D341Med (cell line): ENCODE measurements around the gene KISS1R.

Experiments
- DNase-seq: peaks from one replicate; pipeline ENCODE4 v3.0.0; 2012; ENCODE audit warnings: low spot score

KISS1R gene

GRCh38 chr19:900302-901111 is 16.6 kb upstream of the KISS1R start:
- DNase-seq: peak; percentile 72

DNA sequence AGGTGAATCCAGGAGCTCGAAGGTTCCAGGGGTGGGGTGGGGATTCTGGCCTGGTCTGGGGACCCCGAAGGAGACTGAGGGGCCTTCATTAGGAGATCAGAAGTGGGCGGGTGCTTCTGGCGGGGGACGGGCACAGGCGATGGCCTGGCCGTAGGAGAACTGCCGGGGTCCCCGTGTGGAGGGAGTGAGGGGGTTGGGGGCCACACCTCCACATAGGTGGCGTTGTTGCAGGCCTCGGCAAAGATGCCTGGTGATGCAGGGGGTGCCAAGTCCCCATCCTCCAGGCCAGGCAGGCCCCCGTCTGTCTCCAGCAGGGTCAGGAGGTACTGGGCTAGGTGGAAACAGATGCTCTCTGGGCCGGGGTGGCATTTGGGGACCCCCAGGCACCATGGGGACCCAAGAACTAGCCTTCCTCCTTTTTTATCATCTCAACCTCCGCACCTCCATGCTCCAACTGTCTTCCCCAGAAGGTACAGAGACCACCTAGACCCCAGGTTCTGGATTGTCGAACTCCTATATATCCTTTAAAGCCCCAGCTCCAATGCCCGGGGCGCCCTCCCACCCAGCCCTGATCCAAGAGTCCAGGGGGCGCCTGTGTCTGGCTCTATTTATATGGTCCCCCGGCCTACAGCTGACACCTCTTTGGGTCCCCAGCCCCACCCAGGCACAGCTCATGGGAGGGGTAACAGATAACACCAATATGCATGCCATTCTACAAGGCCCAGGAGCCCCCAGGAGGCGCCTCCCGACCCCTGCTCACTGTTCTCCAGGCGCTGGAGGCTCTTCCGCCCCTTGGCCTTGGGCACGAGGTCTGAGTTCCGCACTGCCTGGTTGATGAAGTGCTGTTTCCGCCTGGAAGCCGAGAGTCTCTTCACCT is 15.7 kb upstream of the KISS1R start:
- DNase-seq: no peak

GRCh38 chr19:902093-902370 is 15.1 kb upstream of the KISS1R start:
- DNase-seq: no peak

- no peak for DNase-seq
Measured at GRCh38 chr19:902446-903226, 14.5 kb upstream of the KISS1R start.

DNA sequence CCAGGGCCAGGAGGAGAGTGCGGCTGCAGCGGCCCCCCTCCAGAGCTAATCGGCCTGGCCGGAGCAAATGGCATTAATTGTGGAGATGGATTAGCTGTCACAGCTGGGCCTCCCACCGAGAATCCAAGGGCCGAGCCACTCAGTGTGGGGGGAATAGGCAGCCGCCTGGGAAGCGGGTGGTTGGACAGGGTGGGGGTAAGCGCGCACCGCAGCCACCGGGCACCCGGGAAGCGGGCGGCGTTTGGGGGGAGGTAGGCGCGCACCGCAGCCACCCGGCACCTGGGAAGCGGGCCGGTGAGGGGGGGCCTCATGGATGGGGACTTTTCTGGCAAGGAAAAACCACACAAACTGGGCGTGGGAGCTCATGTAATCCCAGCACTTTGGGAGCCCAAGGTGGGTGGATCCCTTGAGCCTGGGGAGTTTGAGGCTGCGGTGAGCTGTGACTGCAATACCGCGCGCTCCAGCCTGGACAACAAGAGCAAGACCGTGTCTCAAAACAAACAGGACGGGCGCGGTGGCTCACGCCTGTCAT is 13.8 kb upstream of the KISS1R start:
- peak; percentile 80 for DNase-seq

DNA sequence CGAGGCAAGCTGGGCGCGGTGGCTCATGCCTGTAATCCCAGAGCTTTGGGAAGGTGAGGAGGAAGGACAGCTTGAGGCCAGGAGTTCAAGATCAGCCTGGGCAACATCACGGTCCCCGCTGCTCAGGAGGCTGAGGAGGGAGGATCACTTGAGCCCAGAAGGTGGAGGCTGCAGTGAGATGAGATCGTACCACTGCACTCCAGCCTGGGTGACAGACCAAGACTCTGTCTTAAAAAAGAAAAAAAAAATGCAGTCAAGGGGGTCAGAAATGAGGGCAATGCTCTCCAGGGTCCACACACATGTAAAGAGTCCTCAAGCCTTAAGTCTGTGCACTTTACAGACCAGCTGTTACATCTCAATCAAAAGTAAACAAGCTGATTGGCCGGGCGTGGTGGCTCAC is 12.6 kb upstream of the KISS1R start:
- no peak for DNase-seq

DNA sequence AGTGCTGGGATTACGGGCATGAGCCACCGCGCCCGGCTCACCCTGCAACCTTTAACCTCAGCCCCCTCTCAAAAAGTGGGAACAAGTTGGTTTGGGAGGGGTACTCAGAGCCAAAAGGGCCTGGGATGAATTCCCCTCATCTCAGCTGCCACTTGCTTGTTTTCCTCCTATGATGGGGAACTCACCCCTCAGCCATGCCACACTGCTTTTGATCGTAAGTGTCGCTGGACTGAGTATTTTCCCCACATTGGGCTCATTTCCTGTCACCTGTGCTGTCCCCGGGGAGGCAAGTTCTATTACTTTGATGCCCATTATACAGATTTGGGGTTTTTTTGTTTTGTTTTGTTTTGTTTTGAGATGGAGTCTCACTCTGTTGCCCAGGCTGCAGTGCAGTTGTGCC is 10.7 kb upstream of the KISS1R start:
- DNase-seq: no peak

DNA sequence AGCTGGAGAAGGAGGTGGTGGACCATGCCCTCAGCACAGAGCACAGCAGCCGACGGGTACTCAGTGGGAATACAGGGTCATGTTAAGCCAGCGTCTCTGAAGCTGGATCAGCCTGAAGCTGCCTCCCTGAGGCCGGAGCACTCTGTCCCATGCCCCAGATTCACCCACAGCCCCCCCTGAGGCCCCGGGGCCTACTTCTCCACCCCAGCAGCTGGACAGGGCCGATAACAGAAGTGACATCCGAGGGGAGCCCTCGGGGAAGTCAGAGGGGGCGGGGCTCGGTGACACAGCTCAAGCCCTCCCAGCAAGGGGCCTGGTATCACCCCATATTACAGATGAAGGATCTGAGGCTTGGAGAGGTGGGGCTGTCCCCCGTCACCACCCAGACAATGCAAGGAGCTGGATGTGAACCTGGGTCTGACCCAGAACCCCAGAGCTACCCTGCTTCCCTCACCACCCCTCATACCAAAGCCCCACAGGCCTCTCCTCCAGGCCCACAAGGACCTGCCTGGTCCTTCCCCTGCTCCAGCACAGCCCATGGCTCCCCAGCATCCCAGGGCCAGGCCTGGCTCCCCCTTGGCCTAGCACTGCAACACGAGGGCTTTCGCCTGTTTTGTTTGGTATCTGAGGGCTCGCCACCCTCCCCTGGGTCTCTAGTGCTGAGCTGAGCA is 9.8 kb upstream of the KISS1R start:
- DNase-seq: no peak

DNA sequence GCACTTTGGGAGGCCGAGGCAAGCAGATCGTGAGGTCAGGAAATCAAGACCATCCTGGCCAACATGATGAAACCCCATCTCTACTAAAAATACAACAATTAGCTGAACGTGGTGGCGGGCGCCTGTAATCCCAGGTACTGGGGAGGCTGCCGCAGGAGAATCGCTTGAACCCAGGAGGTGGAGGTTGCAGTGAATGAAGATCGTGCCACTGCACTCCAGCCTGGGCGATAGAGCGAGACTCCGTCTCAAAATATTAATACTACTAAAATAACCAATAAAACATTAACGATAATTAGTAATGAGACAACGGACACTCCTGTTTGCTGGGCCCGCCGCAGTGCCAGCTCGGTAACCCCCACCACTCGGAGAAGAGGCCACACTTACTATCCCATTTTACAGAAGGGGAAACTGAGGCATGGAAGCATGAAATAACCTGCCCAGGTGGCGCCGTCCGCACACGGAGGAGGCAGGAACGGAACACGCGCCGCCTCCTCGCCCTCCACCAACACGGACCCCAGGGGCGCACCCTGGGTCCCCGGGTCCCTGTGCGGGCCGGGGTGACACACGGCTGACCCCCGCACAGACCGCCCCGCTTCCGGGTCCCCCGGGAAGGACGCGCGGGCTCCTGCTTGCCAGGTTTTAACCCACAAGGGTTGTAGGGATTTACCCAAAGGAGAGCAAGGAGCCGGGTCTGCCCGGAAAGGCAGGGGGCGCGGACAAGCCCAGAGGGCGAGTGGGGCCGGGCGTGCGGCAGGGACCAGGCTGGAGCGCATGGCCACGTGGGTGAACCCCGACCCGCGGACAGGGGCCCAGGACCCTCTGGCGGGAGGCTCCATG is 5.7 kb upstream of the KISS1R start:
- DNase-seq: no peak

- no peak for DNase-seq
Measured at GRCh38 chr19:912181-913079, 4.7 kb upstream of the KISS1R start.

DNA sequence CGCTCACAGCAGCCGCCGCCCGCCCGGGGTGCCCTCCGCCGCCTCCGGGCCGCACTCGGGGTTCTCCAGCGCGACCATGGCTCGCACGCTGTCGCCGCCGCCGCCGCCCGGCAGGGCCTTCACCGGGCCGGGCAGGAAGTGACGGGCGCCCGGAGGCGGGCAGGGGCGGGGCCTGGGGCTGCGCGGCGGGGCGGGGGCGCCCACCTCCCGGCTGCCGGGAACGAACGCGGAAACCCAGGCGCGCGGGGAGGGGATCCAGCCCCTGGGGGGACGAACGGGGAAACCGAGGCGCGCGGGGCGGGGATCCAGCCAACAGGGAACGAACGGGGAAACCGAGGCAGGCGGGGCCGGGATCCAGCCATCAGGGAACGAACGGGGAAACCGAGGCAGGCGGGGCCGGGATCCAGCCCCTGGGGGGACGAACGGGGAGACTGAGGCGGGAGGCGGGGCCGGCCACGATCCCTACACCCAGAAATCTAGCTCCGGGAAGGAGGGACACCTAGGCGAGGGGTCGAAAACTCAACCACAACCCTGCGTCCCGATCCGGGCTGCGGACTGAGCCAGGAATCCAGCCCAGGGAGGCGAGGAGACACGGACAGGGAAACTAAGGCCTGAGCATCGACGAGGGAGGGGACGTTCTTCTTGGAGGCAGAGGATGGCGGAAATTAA is 3.9 kb upstream of the KISS1R start, which contains the start of gene R3HDM4:
TSS of gene R3HDM4 (minus strand) at position 140 of the 669 bp plus-strand sequence. CDS start at position 78, 62 bp downstream.
- peak; percentile 95 for DNase-seq

- no peak for DNase-seq
Measured at GRCh38 chr19:916645-917322, 349 bp upstream of the KISS1R start.

GRCh38 chr19:918152-918437 is 962 bp downstream of the KISS1R start:
- DNase-seq: no peak

DNA sequence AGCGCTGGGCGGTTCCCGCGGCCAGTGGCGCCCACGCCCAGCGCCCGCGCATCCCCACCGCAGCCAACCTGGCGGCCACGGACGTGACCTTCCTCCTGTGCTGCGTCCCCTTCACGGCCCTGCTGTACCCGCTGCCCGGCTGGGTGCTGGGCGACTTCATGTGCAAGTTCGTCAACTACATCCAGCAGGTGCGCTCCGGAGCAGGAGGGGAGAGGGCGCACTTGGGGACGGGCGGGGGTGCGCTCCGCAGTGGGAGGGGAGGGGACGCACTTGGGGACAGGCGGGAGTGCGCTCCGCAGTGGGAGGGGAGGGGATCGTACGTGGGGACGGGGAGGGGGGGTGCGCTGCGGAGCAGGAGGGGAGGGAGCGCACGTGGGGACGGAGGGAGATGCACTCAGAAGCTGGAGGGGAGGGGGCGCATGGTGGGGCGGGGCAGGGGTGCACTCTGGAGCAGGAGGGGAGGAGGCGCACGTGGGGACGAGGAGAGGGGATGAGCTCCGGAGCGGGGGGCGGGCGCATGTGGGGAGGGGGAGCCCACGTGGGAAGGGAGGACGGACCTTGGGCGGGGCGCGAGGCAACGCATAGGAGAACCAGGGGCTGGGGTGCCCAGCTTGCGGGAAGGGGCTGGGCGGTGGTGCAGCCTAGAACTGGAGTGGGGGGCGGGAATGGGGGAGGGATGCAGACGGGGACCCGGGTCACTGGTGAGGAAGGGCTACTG is 1.5 kb downstream of the KISS1R start:
- no peak for DNase-seq

DNA sequence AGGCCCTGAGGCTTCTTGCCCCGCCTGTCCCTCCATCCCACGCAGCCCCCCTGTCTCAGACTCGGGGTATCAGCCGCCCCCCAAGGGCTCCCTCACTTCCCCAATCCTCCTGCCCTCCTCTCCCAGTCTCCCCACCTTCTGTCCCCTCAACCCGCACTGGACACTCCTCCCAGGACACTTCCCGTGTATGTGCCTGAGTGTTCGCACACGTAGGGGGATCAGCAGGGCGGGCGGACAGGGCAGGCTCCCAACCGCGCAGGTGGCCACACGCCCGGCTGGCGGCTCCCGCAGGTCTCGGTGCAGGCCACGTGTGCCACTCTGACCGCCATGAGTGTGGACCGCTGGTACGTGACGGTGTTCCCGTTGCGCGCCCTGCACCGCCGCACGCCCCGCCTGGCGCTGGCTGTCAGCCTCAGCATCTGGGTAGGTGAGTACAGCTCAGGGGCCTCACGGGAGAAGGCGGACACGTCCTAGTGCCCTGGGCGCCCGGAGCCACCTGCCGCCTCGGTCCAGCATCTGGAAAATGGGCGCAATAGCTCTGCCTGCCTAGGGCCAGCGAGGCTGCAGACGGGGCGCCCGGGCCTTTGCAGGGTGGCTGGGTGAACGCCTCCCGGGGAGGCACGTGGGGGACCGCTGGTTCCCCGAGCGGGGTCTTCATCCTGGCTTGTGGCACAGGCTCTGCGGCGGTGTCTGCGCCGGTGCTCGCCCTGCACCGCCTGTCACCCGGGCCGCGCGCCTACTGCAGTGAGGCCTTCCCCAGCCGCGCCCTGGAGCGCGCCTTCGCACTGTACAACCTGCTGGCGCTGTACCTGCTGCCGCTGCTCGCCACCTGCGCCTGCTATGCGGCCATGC is 2.3 kb downstream of the KISS1R start:
- no peak for DNase-seq

GRCh38 chr19:920051-920864 is 3.1 kb downstream of the KISS1R start:
- peak; percentile 58 for DNase-seq
